ENCODE data around the gene ERMARD.

The ERMARD gene

GRCh38 chr6:169805242-169805838 lies 53.9 kb downstream of the ERMARD start:
- no peak overlapping the region for H3K4me3 ChIP-seq (ENCODE audit: low read depth, low read length)
- TF ChIP-seq CTCF (IDR thresholded peaks at IDR 0.05; ENCODE audit: low read depth, low read length, missing control alignments) = no peak
- DNase-seq (ENCODE audit: low read depth) = no peak

- no peak for TF ChIP-seq CTCF (IDR thresholded peaks at IDR 0.05; ENCODE audit: low read depth, low read length, missing control alignments)
- no peak overlapping the region for H3K4me3 ChIP-seq (ENCODE audit: low read depth, low read length)
- DNase-seq (ENCODE audit: low read depth) = no peak
Observed at GRCh38 chr6:169806701-169807100, 55.3 kb downstream of the ERMARD start.

GRCh38 chr6:169807229-169807628 lies 55.8 kb downstream of the ERMARD start:
- TF ChIP-seq CTCF (IDR thresholded peaks at IDR 0.05; ENCODE audit: low read depth, low read length, missing control alignments) = no peak
- no peak overlapping the region for H3K4me3 ChIP-seq (ENCODE audit: low read depth, low read length)
- DNase-seq (ENCODE audit: low read depth) = no peak

- no peak overlapping the region for H3K4me3 ChIP-seq (ENCODE audit: low read depth, low read length)
- DNase-seq (ENCODE audit: low read depth) = no peak
- TF ChIP-seq CTCF (IDR thresholded peaks at IDR 0.05; ENCODE audit: low read depth, low read length, missing control alignments) = no peak
Observed at GRCh38 chr6:169807699-169808607, 56.5 kb downstream of the ERMARD start.

GRCh38 chr6:169808608-169808967 lies 57.2 kb downstream of the ERMARD start:
- no peak for TF ChIP-seq CTCF (IDR thresholded peaks at IDR 0.05; ENCODE audit: low read depth, low read length, missing control alignments)
- H3K4me3 ChIP-seq (ENCODE audit: low read depth, low read length) = no peak overlapping the region
- no peak for DNase-seq (ENCODE audit: low read depth)

- no peak for TF ChIP-seq CTCF (IDR thresholded peaks at IDR 0.05; ENCODE audit: low read depth, low read length, missing control alignments)
- no peak for DNase-seq (ENCODE audit: low read depth)
- H3K4me3 ChIP-seq (ENCODE audit: low read depth, low read length) = no peak overlapping the region
Observed at GRCh38 chr6:169809386-169809785, 58.0 kb downstream of the ERMARD start.
